ENCODE data around the gene B4GAT1. TPM values are rescaled to one million over a fixed set of nuclear protein-coding genes. Genes with fewer than 3 reads are reported as not detected.

Gene B4GAT1
- total RNA-seq, 4 donors from 2014 or later = 32.0 to 71.4 (median 50.0) TPM

Small RNA genes within 50 kb of the gene (small RNA-seq; reads per million reads assigned to genes)
- gene RF00017 = 0 reads per million in 3 donors
- 0 reads per million in 3 donors for gene RNU1-84P

Other genes with a start within 250 kb of the B4GAT1 start
- 10 to 100 TPM; 24.7 to 53.5 (median 36.7) TPM for gene KLC2, start 89.9 kb downstream of the B4GAT1 start, total RNA-seq
- 100 to 1,000 TPM in 3 of 4 donors, 10 to 100 TPM in 1; 97.2 to 163 (median 132) TPM for gene RAB1B, start 79.0 kb downstream of the B4GAT1 start, total RNA-seq
- under 1 TPM in 1 of 4 donors, not detected in 3; 0.40 TPM for gene CNIH2, start 69.5 kb downstream of the B4GAT1 start, total RNA-seq
- 10 to 100 TPM; 57.7 to 92.5 (median 85.4) TPM for gene YIF1A, start 58.5 kb downstream of the B4GAT1 start, total RNA-seq
- gene TMEM151A, start 55.7 kb downstream of the B4GAT1 start, total RNA-seq = under 1 TPM; 0.42 to 0.71 (median 0.54) TPM
- gene CD248, start 30.6 kb downstream of the B4GAT1 start, total RNA-seq = 10 to 100 TPM; 23.0 to 83.8 (median 33.0) TPM
- gene RIN1, start 11.2 kb downstream of the B4GAT1 start, total RNA-seq = 1 to 10 TPM; 3.1 to 6.6 (median 4.5) TPM
- 10 to 100 TPM; 22.8 to 35.1 (median 34.1) TPM for gene BRMS1, start 2.5 kb downstream of the B4GAT1 start, total RNA-seq
- gene SLC29A2, start 24.1 kb upstream of the B4GAT1 start, total RNA-seq = 1 to 10 TPM in 3 of 4 donors, under 1 TPM in 1; 0.50 to 3.6 (median 1.7) TPM
- 1 to 10 TPM; 1.2 to 2.9 (median 1.5) TPM for gene NPAS4, start 73.4 kb upstream of the B4GAT1 start, total RNA-seq
- gene MRPL11, start 91.2 kb upstream of the B4GAT1 start, total RNA-seq = 10 to 100 TPM; 46.1 to 51.5 (median 48.7) TPM
- 10 to 100 TPM; 28.7 to 50.4 (median 37.7) TPM for gene PELI3, start 119.3 kb upstream of the B4GAT1 start, total RNA-seq
- 10 to 100 TPM; 17.8 to 33.3 (median 20.2) TPM for gene DPP3, start 132.8 kb upstream of the B4GAT1 start, total RNA-seq
- gene BBS1, start 163.0 kb upstream of the B4GAT1 start, total RNA-seq = 10 to 100 TPM; 68.1 to 78.5 (median 73.1) TPM
- 10 to 100 TPM in 2 of 4 donors, 1 to 10 TPM in 2; 7.6 to 16.2 (median 12.2) TPM for gene ZDHHC24, start 198.4 kb upstream of the B4GAT1 start, total RNA-seq
- not detected for gene ACTN3, start 199.3 kb upstream of the B4GAT1 start, total RNA-seq
- gene CTSF, start 221.0 kb upstream of the B4GAT1 start, total RNA-seq = 100 to 1,000 TPM in 2 of 4 donors, 10 to 100 TPM in 2; 73.1 to 112 (median 96.6) TPM
- gene CCDC87, start 245.4 kb upstream of the B4GAT1 start, total RNA-seq = under 1 TPM; 0.17 to 0.83 (median 0.46) TPM
- 10 to 100 TPM; 27.8 to 50.7 (median 34.8) TPM for gene CCS, start 245.6 kb upstream of the B4GAT1 start, total RNA-seq

Measured in esophagus muscularis mucosa (tissue), 4 donors.